NB4 (cell line): ENCODE data around the gene NAAA.

ENCODE experiments used
- CTCF ChIP-seq: IDR thresholded peaks from one replicate; pipeline ENCODE4 v1.5.1; 2012; ENCODE audit warnings: low read depth, low read length
- MYC ChIP-seq: IDR thresholded peaks from 2 replicates; pipeline ENCODE4 v1.6.1; 2011; ENCODE audit warnings: low read depth, low read length
- POLR2A ChIP-seq: IDR thresholded peaks from 2 replicates; pipeline ENCODE4 v1.6.1; 2011; ENCODE audit warnings: mild to moderate bottlenecking; ENCODE audit not compliant: insufficient read length; ENCODE audit errors: extremely low read depth

GRCh38 chr4:75916091-75916661 lies 24.6 kb downstream of the NAAA start:
- TF ChIP-seq CTCF (peak; percentile 84), POLR2A (no peak), MYC (no peak)
